ENCODE measurements around the gene ANKS1B.

DNA sequence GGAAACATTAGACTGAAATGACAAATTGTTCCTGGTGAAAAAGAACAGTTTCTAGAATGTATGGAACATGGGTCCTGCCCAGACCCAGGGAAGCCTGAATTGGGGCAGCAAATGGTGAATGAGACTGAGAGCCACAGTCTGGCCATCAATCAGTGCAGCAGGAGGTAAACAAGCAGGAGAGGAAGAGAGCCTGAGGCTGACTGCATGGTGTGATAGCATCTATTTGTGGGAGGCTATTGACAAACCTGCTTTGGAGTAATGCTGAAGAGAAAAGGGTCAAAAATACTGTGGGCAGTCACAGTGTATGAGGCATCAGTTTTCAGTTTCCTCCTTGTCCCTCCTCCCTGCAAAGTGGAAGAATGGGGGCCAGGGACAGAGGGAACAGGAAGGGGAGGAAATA, 136.8 kb downstream of the ANKS1B start:
- TF ChIP-seq, protein P1, sequence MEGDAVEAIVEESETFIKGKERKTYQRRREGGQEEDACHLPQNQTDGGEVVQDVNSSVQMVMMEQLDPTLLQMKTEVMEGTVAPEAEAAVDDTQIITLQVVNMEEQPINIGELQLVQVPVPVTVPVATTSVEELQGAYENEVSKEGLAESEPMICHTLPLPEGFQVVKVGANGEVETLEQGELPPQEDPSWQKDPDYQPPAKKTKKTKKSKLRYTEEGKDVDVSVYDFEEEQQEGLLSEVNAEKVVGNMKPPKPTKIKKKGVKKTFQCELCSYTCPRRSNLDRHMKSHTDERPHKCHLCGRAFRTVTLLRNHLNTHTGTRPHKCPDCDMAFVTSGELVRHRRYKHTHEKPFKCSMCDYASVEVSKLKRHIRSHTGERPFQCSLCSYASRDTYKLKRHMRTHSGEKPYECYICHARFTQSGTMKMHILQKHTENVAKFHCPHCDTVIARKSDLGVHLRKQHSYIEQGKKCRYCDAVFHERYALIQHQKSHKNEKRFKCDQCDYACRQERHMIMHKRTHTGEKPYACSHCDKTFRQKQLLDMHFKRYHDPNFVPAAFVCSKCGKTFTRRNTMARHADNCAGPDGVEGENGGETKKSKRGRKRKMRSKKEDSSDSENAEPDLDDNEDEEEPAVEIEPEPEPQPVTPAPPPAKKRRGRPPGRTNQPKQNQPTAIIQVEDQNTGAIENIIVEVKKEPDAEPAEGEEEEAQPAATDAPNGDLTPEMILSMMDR (IDR thresholded peaks at IDR 0.05): no peak
- no peak for TF ChIP-seq POLR2A (IDR thresholded peaks at IDR 0.05)
